ENCODE results near the gene RNF115. TPM values are rescaled to one million over a fixed set of nuclear protein-coding genes. Genes with fewer than 3 reads are reported as not detected.

Gene RNF115
- total and polyA plus RNA-seq, 2 of the 13 experiments (the other 11 are each of a cell fraction or from before 2014, with no cell fraction given) = 6.0 to 10.1 TPM

DNA sequence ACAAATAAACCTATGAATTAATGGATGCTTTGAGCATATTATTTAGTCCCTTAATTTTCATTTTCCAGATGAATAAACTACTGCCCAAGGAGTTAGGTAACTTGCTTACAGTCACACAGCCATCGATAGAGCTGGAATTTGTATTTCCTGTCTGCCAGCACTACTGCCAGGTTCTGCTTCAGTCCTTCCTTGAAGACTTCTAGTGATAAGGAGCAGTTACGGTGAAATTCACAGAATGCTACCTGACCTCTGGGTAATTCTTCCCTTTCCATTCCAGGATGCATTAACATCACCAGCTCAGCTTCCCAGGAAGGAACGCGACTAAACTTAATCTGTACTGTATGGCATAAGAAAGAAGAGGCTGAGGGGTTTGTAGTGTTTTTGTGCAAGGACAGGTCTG, 93.4 kb downstream of the RNF115 start (continued):
- TF ChIP-seq, protein P1, sequence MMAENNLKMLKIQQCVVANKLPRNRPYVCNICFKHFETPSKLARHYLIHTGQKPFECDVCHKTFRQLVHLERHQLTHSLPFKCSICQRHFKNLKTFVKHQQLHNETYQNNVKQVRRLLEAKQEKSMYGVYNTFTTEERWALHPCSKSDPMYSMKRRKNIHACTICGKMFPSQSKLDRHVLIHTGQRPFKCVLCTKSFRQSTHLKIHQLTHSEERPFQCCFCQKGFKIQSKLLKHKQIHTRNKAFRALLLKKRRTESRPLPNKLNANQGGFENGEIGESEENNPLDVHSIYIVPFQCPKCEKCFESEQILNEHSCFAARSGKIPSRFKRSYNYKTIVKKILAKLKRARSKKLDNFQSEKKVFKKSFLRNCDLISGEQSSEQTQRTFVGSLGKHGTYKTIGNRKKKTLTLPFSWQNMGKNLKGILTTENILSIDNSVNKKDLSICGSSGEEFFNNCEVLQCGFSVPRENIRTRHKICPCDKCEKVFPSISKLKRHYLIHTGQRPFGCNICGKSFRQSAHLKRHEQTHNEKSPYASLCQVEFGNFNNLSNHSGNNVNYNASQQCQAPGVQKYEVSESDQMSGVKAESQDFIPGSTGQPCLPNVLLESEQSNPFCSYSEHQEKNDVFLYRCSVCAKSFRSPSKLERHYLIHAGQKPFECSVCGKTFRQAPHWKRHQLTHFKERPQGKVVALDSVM (CRISPR knock-in tag; IDR thresholded peaks at IDR 0.05) = no peak
- no peak for TF ChIP-seq ZNF713 (CRISPR knock-in tag; IDR thresholded peaks at IDR 0.05)
- TF ChIP-seq ZNF737 (CRISPR knock-in tag; IDR thresholded peaks at IDR 0.05; ENCODE audit: borderline replicate concordance) = no peak
- no peak for TF ChIP-seq SP1 (IDR thresholded peaks at IDR 0.05)
- TF ChIP-seq SP1 (CRISPR knock-in tag; IDR thresholded peaks at IDR 0.05) = no peak

DNA sequence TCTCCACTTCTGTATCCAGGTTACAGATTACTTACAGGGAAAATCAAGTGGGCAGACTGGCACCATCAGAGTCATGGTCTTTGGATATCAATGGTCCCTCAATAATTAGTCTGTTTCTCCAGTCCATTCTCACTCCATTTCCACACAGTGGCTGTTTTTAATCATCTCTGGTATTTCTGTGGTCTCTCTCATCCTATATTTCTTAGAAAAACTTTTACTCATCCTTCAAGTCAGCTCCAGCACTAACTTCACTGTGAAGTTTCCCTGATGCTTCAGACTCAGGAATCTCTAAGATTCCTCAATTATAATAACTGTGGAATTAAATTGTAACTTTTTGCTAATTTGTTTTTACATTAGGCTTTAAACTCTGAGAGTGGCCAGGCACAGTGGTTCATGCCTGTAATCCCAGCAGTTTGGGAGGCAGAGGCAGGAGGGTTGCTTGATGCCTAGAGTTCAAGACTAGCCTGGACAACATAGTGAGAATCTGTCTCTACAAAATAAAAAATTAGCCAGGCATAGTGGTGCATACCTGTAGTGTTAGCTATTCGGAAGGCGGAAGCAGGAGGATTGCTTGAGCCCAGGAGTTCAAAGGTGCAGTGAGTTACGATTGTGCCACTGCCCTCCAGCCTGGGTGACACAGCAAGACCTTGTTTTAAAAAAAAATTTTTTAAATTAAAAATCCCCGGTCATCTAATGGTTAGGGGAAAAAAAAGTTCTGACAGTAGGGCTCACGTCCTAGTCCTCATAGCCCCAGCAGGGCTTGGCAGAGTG, 94.0 kb downstream of the RNF115 start:
- in situ Hi-C loops (cut with HindIII; ENCODE audit: extremely low pct_ligation_motif_present, low pct_unique_long_range_greater_than_20kb) = no loop called here
- no peaks in the 10 kb centered on the region for H3K27me3 ChIP-seq (ENCODE audit: control insufficient read depth in 1 of 2, insufficient read depth in 2 of 2, low read length in 2 of 2)
- intact Hi-C loops (cut with micrococcal nuclease; ENCODE audit: unreplicated experiment) = loop anchor here (10.0 kb wide), 1 partner anchor 95 kb away; the partner anchor contains the start of genes POLR3C and RNF115
- no peaks in the 10 kb centered on the region for H3K79me2 ChIP-seq (ENCODE audit: insufficient read depth, low read length)
- ChIA-PET CTCF (ENCODE audit: low intra/inter-chr PET ratio, low total read pairs) (no interaction called here), POLR2A (no interaction called here)
- ATAC-seq (peak; percentile 84), DNase-seq (ENCODE audit: low spot score) (peak; percentile 38), FAIRE-seq (peak; percentile 68)
- no peaks in the 10 kb centered on the region for H3K36me3 ChIP-seq (replicated peaks in 1 of 2; ENCODE audit: control insufficient read depth in 1 of 2, insufficient read depth in 2 of 2, low read length in 2 of 2)
- no peaks in the 10 kb centered on the region for H4K20me1 ChIP-seq (ENCODE audit: insufficient read depth, low read length)
- no peak overlapping the region for H3K4me2 ChIP-seq (ENCODE audit: low read depth, low read length)
- H3K27ac ChIP-seq (ENCODE audit: extremely low read length, insufficient read depth, low read length) = peak overlapping the region; percentile 29
- H3K9ac ChIP-seq (ENCODE audit: insufficient read depth, low read depth, low read length) = no peak overlapping the region
- no peak overlapping the region for H2AFZ ChIP-seq (ENCODE audit: low read length)
- H3K4me3 ChIP-seq (replicated peaks in 1 of 3; ENCODE audit: insufficient read depth in 1 of 3, low read depth in 2 of 3, low read length in 3 of 3) = no peak overlapping the region
- no peaks in the 10 kb centered on the region for H3K9me3 ChIP-seq (ENCODE audit: low read length)
- 67% methylated on average over 5 of the region's 5 CpGs for WGBS (ENCODE audit: low lambda C conversion rate)
- H3K4me1 ChIP-seq (ENCODE audit: insufficient read depth, low read length) = peaks cover 15% of the 10 kb centered on the region
- no TSS peak for BruUV-seq (replicated peaks)
- TF ChIP-seq, protein P2, sequence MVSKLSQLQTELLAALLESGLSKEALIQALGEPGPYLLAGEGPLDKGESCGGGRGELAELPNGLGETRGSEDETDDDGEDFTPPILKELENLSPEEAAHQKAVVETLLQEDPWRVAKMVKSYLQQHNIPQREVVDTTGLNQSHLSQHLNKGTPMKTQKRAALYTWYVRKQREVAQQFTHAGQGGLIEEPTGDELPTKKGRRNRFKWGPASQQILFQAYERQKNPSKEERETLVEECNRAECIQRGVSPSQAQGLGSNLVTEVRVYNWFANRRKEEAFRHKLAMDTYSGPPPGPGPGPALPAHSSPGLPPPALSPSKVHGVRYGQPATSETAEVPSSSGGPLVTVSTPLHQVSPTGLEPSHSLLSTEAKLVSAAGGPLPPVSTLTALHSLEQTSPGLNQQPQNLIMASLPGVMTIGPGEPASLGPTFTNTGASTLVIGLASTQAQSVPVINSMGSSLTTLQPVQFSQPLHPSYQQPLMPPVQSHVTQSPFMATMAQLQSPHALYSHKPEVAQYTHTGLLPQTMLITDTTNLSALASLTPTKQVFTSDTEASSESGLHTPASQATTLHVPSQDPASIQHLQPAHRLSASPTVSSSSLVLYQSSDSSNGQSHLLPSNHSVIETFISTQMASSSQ (IDR thresholded peaks at IDR 0.05; ENCODE audit: low read depth) = no peak
- TF ChIP-seq, protein P2 (CRISPR knock-in tag; IDR thresholded peaks at IDR 0.05; ENCODE audit: borderline replicate concordance) = no peak
- TF ChIP-seq GLI4 (CRISPR knock-in tag; IDR thresholded peaks at IDR 0.05; ENCODE audit: borderline replicate concordance) (no peak), LCORL (IDR thresholded peaks at IDR 0.05) (no peak), LCORL (CRISPR knock-in tag; IDR thresholded peaks at IDR 0.05) (no peak), ATRX (CRISPR knock-in tag; IDR thresholded peaks at IDR 0.05; ENCODE audit: borderline replicate concordance) (no peak), KLF15 (CRISPR knock-in tag; IDR thresholded peaks at IDR 0.05; ENCODE audit: borderline replicate concordance) (no peak), JDP2 (CRISPR knock-in tag; IDR thresholded peaks at IDR 0.05; ENCODE audit: borderline replicate concordance) (no peak), SNAI1 (CRISPR knock-in tag; IDR thresholded peaks at IDR 0.05; ENCODE audit: borderline replicate concordance) (no peak), CCDC6 (CRISPR knock-in tag; IDR thresholded peaks at IDR 0.05) (no peak)

All from HepG2 (cell line).